Measurements from ENCODE around the gene LSM14A.
"Not testable (repeated sequence)": the region's sequence is repeated elsewhere in the genome, so short reads cannot be mapped to it uniquely, and the experiment has no call there.

The LSM14A gene

DNA sequence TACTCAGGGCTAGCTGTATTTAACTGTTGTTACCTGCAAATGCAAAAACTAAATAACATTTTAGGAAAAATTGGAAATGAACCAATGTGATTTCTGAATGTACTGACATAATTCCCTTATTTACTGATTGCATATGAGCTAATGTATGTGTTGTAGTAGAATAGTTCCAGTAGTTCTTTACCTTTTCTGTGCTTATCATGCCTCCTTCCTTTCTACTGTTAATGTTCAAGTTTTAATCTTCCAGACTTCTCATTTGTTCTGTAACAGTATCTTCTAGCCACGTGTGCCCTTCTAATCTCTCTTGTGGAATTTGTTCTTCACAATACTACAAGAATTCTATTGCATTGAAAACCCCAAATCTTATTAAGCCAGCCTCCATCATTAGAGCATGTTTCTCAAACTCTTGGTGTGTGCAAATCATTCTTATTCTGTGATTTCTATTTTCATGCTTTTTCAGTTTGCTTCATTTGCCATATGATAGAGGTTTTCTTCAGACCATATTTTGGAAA is 17.7 kb downstream of the LSM14A start:
- DNase-seq (ENCODE audit: low read depth in 2 of 2) = no peak

DNA sequence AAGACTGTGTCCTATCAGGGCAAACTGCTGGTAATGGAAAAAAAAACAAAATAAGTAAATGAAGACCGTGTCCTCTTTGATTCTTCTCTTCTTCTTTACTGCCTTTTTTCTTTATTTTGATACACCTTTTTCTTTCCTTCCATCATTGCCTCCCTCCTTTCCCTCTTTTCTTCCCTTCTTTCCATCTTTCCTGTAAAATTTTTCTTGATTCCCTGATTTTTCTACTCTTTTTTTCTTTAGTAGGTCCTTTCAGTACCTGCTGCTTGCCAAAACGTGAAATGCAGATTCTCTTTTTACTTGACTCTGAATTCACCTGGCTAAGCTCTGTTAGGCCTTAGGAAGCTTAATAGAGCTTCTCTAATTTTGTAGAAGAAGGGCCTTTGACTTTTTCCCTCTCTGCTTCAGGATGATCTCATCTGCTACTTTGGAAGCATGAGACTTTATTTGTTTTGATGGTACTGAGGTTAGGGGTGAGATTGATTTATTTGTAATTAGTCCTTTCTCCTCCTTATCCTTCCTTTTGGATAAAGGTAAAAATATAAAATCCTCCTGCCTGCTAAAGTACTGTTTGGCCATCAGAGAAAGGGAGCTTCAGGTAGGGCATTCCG is 19.2 kb downstream of the LSM14A start:
- no peak for DNase-seq (ENCODE audit: low read depth in 2 of 2)

DNA sequence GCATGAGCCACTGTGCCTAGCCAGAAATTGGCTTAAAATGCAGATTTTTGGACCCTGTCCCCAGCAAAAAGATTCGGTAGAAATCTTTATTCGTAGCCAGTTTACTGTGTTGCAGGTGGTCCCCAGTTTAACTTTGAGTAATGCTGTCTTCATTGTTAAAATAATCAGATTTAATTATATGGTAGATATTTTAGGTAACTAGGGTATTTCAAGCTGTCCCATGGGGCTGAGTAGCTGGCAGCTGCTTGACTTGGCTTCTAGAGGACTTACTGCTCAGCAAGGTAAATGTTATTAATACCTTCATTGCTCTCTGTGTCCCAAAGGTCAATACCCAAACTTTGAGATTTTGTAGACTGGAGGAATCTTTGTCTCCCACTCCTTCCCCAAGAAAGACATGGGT is 21.1 kb downstream of the LSM14A start:
- DNase-seq (ENCODE audit: low read depth in 2 of 2) = no peak

DNA sequence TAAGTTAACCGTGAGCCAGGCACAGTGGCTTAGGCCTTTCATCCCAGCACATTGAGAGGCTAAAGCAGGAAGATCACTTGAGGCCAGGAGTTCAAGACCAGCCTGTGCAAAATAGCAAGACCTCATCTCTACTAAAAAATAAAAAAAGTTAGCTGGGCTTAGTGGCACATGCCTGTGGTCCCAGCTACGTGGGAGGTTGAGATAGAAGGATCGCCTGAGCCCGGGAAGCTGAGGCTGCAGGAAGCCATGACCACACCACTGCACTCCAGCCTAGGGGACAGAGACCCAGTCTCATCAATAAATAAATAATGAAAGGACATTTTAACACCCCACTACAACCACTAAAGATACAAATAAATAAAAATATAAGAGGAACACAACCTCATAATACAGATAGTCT is 21.6 kb downstream of the LSM14A start:
- DNase-seq (ENCODE audit: low read depth in 2 of 2) = no peak

DNA sequence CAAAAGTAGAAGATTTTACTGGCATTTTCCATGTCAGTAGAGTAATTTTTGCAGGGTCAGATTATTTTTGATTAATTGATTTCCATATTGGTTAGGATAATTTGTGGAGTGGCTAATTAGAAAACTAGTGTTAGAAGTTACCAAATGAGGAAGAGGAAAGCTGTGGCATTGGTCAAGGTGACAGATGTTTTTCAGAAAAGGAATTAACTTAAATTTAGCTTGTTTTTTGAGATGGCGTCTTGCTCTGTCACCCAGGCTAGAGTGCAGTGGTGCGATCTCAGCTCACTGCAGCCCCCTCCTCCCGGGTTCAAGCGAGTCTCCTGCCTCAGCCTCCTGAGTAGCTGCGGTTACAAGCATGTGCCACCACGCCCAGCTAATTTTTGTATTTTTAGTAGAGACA is 28.8 kb downstream of the LSM14A start:
- DNase-seq (ENCODE audit: low read depth in 2 of 2) = no peak

DNA sequence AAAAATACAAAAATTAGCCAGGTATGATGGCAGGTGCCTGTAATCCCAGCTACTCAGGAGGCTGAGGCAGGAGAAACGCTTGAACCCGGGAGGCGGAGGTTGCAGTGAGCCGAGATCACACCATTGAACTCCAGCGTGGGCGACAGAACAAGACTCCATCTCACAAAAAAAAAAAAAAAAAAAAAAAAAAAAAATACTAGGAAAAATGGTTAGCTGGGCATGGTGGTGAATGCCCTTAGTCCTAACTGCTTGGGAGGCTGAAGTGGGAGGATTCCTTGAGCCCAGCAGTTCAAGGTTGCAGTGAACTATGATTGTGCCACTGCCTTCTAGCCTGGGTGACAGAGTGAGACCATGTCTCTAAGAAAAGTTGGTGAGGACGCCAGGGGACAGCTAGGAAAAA is 33.0 kb downstream of the LSM14A start:
- DNase-seq (ENCODE audit: low read depth in 2 of 2) = not testable (repeated sequence)

DNA sequence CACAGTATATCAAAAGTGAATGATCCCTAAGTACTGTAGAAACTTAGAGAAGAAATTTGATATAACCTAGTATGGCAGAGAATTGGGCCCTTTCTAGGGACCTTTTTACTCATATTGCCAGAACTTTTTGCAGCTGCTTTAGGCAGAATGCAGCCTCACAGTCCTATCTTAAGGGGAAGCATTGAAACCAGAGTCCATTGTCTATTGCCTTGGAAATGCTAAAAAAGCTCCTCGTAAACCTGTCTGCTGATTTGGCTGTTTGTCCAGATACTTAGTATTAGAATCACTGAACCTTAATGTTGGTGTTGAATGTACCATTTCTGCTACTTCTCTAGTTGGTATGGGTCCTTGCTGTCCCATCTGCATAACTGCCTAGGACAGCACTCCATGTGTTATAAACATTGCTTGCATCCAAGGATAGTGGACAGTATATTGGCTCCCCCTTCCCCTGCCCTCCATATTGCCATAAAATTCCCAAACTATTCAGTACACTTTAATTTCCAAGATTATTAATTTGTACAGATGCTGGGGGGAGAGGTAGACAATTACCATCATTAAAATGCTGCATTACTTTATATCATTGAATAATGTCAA is 36.1 kb downstream of the LSM14A start:
- DNase-seq (ENCODE audit: low read depth in 2 of 2) = no peak

DNA sequence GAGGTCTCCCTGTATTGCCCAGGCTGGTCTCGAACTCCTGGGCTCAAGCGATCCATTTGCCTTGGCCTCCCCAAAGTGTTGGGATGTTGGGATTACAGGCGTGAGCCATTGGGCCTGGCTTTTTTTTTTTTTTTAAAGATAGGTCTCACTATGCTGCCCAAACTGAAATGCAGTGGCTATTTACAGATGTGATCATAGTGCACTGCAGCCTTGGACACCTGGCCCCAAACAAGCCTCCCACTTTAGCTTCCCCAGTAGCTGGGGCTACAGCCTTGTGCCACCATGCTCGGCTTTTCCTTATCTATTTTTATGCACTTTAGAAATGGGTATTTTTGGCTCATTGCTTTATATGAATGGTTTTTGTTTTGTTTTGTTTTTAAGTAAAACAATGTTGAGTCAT is 37.4 kb downstream of the LSM14A start:
- no peak for DNase-seq (ENCODE audit: low read depth in 2 of 2)

DNA sequence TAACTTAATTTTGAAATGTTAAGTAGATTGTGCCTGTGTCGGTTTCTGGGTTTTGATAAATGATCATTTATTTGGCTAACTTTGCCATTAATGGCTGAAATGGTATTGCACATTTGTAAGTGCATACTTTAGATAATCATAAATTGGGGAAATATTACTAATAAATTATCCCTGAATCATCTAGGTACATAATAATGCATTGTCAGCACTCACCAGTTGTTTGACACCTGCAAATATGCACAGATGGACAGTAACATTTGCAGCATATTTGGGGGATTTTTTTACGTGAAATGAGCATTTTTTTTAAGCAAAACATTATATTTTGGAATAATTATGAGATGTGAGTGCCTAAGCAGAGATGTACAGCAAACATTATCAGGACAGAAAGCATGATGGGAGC is 41.0 kb downstream of the LSM14A start:
- no peak for DNase-seq (ENCODE audit: low read depth in 2 of 2)

DNA sequence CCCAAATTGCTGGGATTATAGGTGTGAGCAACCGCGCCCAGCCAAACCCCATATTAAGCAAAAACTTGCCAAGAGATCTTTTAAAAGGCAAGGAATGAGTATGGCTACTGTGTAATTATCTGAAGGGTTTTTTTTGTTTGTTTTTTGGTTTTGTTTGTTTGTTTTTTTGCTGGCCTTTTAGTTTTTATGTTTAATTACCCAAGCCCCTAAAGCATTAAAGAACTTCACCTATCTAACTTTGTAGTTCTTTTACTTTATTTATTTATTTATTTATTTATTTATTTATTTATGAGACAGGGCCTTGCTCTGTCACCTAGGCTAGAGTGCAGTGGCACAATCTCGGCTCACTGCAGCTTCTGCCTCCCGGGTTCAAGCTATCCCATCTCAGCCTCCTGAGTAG is 41.7 kb downstream of the LSM14A start:
- DNase-seq (ENCODE audit: low read depth in 2 of 2) = no peak

DNA sequence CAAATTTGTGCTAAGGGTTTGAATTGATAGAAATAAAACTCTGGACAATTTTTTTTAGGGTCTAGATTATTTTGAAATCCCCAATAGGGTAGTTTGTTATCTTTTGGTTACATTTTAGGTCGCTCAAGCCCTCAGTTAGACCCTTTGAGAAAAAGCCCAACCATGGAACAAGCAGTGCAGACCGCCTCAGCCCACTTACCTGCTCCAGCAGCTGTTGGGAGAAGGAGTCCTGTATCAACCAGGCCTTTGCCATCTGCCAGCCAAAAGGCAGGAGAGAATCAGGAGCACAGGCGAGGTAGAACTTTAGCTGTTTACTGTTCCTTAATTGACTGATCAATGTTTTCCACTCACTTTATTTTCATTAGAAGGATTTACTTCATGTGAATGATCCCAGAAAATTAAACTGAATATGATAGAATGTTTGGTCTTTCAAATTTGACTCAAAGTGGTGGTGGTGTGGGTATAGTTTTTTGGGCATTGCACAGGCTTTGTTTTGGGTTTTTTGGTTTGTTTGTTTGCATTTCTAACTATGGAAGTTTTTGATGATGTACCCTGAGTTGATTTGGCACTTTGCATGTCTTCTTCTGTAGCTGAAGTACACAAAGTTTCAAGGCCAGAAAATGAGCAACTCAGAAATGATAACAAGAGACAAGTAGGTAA is 42.8 kb downstream of the LSM14A start:
- DNase-seq (ENCODE audit: low read depth in 2 of 2) = no peak

DNA sequence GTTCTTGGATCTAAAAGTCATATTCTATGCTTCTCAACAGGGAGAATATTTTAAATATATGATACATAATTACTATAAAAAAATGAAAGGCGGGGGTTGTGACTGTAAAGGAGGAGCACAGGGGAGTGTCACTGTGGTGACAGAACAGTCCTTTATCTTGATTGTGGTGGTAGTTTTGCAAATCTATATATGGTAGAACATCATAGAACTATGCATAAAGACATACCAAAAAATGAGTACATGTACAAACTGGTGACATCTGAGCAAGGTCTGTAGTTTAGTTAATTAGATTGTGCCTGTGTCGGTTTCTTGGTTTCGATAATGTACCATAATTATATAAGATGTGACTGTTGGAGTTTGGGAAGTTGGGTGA is 43.3 kb downstream of the LSM14A start:
- no peak for DNase-seq (ENCODE audit: low read depth in 2 of 2)

DNA sequence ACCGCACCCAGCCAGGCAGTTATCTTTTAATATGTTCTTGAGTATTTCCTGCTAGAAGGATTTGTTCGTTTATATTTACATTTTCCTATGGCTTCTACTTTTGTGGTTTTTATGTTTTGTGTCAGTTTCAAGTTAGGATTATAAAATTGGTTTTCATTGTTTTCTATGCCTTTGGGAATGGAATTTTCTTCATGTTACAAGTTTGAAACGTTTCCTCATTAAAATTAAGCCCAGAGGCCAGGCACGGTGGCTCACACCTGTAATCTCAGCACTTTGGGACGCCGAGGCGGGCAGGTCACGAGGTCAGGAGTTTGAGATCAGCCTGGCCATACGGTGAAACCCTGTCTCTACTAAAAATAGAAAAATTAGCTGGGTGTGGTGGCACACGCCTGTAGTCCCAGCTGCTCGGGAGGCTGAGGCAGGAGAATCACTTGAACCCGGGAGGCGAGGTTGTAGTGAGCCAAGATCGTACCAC is 44.5 kb downstream of the LSM14A start:
- not testable (repeated sequence) for DNase-seq (ENCODE audit: low read depth in 2 of 2)

DNA sequence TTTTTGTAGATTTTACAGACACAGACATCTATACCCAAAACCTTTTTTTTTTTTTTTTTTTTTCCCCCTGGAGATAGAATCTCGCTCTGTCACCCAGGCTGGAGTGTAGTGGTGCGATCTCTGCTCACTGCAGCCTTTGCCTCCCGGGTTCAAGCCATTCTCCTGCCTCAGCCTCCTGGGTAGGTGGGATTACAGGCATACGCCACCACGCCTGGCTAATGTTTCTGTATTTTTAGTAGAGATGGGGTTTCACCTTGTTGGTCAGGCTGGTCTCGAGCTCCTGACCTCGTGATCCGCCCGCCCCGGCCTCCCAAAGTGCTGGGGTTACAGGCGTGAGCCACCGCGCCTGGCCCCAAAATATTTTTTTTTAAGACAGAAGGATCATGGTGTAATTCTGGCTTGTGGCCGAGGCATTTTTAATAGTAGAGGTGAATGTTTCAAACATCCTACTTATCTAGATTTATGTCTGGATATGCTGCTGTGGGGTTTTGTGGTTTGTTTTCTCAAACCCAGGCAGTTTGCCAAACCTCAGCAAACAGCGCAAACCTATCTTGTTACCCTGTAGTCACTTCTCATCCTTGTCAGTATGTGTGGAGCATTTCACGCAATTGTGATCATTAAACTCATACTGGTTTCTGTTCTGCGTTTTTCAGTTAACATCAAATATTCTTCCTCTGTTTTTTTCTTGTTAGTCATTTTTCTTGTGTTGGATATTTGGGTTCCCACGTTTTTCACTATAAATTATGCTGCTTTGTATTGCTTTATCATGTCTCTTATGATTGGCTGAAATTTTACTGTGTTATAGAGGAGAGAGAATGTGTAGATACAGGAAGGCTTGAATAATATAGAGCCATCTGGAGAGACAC is 45.9 kb downstream of the LSM14A start:
- peak in 1 of 2 donors; percentile 23 for DNase-seq (ENCODE audit: low read depth in 2 of 2)

DNA sequence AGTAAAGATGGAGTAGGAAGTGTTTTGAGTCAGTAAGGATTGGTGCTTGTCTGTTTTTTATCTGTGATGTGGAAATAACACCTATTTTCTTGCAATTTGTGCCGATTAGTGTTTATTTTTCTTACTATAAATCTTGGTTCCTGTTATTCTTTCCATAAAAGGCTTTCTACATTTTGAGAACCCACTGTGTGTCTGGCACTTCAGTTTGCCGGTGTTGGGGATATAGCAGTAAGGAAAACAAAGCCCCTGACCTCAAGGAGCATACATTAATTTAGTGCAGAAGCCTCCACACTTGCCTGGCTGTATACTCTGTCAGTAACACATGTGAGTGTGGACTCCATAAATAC is 46.5 kb downstream of the LSM14A start:
- DNase-seq (ENCODE audit: low read depth in 2 of 2) = no peak

DNA sequence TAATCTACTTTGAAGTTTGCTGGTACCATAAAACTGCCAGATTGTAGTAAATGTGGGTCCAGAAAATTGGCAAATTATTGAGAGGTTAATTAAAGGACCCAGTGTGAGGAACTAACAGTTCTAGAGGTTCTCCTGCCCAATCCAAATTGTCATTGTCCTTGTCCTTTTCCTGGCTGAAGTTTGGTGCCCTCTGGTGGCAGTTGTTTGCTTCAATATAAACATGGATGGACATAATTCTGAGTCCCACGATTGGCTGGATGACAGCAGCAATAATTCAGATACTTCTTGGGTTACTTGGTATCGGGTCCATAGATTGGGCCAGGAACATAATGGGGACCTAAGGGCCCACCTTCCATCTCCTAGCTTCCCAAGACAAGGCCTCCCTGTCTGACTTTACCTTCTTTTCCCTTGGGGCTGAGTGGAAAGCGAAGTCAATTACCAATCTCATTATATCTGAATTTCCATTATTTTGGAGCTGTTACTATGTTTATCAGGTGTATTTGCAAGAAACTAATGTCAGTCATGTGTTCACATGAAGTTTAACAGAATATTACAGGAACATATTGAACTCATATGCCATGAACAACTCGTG is 48.3 kb downstream of the LSM14A start:
- peak in 1 of 2 donors; percentile 44 for DNase-seq (ENCODE audit: low read depth in 2 of 2)

DNA sequence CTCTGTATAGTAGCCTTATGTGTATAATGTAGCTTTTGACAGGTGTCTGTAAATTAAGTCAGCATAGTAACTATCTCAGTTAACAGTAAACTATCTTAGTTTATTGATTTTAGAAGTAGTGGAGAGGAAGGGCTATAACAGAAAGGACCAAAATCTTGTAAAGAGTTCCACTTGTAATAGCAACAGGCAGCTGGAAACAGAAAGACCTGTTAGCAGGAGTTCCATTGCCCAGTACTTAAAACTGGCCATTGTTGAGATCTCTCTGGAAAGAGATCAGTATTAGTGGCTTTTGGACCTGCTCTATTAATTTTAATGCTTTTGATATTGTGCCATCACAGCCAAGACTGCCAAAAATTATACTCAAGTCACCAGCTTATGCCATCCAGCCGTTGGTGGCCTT is 50.1 kb downstream of the LSM14A start:
- DNase-seq (ENCODE audit: low read depth in 2 of 2) = no peak

DNA sequence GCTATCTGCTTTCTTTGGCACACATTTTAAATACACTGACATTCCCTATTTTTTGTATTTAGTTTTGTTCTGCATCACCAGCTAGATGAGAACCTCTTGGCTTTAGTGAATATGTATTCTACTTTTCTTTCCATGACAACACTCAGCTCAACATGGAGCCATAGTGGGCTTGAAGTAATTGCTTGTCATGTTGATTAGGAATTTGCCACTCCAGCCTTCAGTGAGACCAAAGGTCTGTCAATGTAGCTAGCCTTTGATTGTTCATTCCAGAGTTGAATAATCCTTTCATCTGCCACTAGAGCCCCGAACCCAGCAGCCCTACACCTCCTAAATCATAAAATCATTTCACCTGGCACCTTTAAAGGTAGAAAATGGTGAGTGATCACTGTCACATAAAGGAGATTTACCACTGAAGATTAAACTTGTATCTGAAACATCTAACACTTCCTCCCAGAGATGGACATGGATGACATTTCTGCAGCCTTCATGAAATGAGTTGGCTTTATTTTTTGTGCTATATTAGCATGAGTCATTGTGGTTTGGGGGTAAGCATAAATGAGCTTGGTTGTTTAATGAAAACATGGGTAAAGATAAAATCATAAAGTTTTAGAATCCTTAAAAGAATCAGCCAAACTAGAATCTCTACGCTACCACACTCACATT is 52.8 kb downstream of the LSM14A start:
- DNase-seq (ENCODE audit: low read depth in 2 of 2) = no peak

DNA sequence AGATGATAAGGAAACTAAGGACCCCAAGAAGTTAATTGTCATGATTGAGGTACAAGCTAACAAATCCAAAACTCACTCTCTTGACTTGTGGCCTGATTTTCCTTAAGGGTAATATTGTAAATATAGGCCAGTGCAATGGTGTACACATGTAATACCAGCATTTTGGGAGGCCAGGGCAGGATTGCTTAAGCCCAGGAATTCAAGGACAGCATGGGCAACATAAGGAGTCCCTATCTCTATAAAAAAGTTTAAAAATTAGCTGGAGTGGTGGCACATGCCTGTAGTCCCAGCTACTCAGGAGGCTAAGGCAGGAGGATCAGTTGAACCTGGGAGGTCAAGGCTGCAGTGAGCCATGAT is 53.3 kb downstream of the LSM14A start:
- no peak for DNase-seq (ENCODE audit: low read depth in 2 of 2)

DNA sequence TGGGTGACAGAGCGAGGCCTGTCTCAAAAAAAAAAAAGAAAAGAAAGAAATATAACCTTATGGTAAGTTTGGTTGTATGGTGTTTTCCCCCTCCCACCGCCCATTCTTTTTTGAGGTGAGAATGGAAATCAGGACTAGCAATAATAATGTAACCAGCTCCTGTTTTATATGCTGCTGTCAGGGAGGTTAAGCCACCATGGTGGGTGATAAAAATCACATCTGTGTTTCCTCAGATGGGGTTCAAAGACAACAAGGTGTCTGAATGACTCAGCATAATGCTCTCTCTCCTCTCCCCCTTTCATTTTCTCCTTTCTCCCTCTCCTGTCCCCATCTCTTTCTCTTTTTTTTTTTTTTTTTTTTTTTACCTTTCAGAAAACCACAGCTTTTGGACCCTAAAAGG is 53.7 kb downstream of the LSM14A start:
- DNase-seq (ENCODE audit: low read depth in 2 of 2) = no peak

DNA sequence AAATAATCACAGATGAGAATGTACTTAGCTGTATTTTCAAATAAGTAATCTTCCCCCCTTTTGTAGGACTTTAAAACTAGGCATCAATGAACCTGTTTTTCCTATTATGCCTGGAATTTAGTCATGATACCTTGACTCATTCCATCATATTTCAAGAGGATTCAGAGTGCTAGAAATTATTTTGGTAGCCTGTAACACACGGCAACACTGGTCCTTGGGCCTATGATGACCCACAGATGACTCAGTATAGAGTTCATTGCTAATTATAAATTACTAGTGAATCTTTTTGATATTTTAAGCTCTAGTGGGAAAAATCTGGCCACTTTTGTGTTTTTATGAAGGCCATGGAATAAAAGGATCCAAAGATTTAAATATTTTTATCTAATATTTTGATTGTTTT is 56.0 kb downstream of the LSM14A start:
- DNase-seq (ENCODE audit: low read depth in 2 of 2) = no peak

DNA sequence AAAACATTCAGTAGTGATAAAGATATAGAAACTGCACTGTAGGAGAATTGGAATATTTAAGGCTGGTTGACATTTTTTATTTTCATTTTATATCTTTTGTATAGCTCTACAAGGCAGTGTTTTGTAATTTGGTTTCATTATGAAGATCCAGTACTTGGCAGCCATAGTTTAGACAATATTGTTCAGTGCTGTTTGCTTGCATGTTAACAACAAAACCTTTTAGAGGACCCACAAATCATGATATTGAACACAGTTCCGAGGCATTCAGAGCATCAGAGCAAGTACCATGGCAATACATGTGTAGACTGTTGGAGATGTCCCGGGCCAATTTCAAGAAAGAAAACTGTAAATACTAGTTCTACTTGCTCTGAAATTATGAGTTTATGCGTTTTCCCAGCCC is 56.5 kb downstream of the LSM14A start:
- no peak for DNase-seq (ENCODE audit: low read depth in 2 of 2)

Data from stimulated activated CD4-positive, alpha-beta T cell treated with anti-CD3 and anti-CD28 coated beads, Interleukin-1b, Interleukin-23, amount 100 ng/mL, for 1 hour (primary cell).